Keratinocyte (primary cell): ENCODE data around the gene TPCN1. TPM values are rescaled to one million over a fixed set of nuclear protein-coding genes. Genes with fewer than 3 reads are reported as not detected.

Source experiments
- DNase-seq: peaks from one replicate; pipeline ENCODE4 v3.0.0-alpha.2; 2011; ENCODE audit warnings: low read depth, missing footprints, low spot score
- FAIRE-seq: peaks from 2 replicates; lab custom pipeline; 2011; peaks lifted over from hg19 to GRCh38; lab: Jason Lieb, UNC
- H2AFZ ChIP-seq: 2 replicates; pipeline ENCODE4 v1.6.0; 2012; ENCODE audit warnings: low read length, control low read depth, inconsistent platforms; ENCODE audit not compliant: control insufficient read depth
- H3K27ac ChIP-seq: 2 replicates; pipeline ENCODE4 v1.5.1; 2011; ENCODE audit warnings: low read length; ENCODE audit not compliant: control insufficient read depth, insufficient read depth
- H3K27me3 ChIP-seq: 3 replicates; pipeline ENCODE4 v1.6.0; 2011; ENCODE audit warnings: low read length; ENCODE audit not compliant: control insufficient read depth, insufficient read depth; ENCODE audit errors: extremely low read depth
- H3K36me3 ChIP-seq, 2 experiments: 2 replicates in 1 of 2; 3 replicates in 1 of 2; pipeline ENCODE4 v1.5.1; 2011; ENCODE audit warnings: low read length in 2 of 2, mild to moderate bottlenecking in 1 of 2; ENCODE audit not compliant: control insufficient read depth in 2 of 2, insufficient read depth in 2 of 2; ENCODE audit errors: extremely low read depth in 1 of 2
- H3K4me1 ChIP-seq: 3 replicates; pipeline ENCODE4 v1.5.1; 2011; ENCODE audit warnings: low read length; ENCODE audit not compliant: control insufficient read depth, insufficient read depth; ENCODE audit errors: extremely low read depth
- H3K4me2 ChIP-seq: 3 replicates; pipeline ENCODE4 v1.6.0; 2011; ENCODE audit warnings: low read depth, low read length; ENCODE audit not compliant: control insufficient read depth, insufficient read depth; ENCODE audit errors: extremely low read depth
- H3K4me3 ChIP-seq, 3 experiments: fragments of 200-600 bp in 1 of 3; sonication (generic) in 1 of 3; 2 replicates in 2 of 3; 3 replicates in 1 of 3; pipeline ENCODE4 v1.5.1; 2011 to 2016; ENCODE audit warnings: low read length in 3 of 3, mild to moderate bottlenecking in 3 of 3, control low read depth in 2 of 3, inconsistent platforms in 1 of 3, low read depth in 1 of 3, mixed read lengths in 1 of 3, mixed run types in 1 of 3, moderate library complexity in 1 of 3; ENCODE audit not compliant: control insufficient read depth in 2 of 3, insufficient read depth in 2 of 3; ENCODE audit errors: extremely low read depth in 1 of 3
- H3K79me2 ChIP-seq: 2 replicates; pipeline ENCODE4 v1.6.0; 2012; ENCODE audit warnings: low read length; ENCODE audit not compliant: control insufficient read depth, insufficient read depth
- H3K9ac ChIP-seq: 3 replicates; pipeline ENCODE4 v1.6.0; 2011; ENCODE audit warnings: low read length; ENCODE audit not compliant: control insufficient read depth, insufficient read depth; ENCODE audit errors: extremely low read depth
- H3K9me1 ChIP-seq: 3 replicates; pipeline ENCODE4 v1.6.0; 2011; ENCODE audit warnings: low read length; ENCODE audit not compliant: control insufficient read depth, insufficient read depth; ENCODE audit errors: extremely low read depth
- H3K9me3 ChIP-seq: 2 replicates; pipeline ENCODE4 v1.5.1; 2012; ENCODE audit warnings: low read depth, low read length; ENCODE audit not compliant: control insufficient read depth
- H4K20me1 ChIP-seq: 3 replicates; pipeline ENCODE4 v1.6.0; 2011; ENCODE audit warnings: low read length; ENCODE audit not compliant: control insufficient read depth, insufficient read depth; ENCODE audit errors: extremely low read depth
- CTCF ChIP-seq, 3 experiments: IDR thresholded peaks in 1 of 3; conservative IDR thresholded peaks in 1 of 3; optimal IDR thresholded peaks in 1 of 3; 2 replicates in 2 of 3; 3 replicates in 1 of 3; pipeline versions ENCODE3 to v1.5.1; 2011; ENCODE audit warnings: low read length in 3 of 3, mild to moderate bottlenecking in 3 of 3, moderate library complexity in 2 of 3, control low read depth in 1 of 3, inconsistent platforms in 1 of 3; ENCODE audit not compliant: insufficient read depth in 2 of 3; ENCODE audit errors: extremely low read depth in 1 of 3
- EZH2 ChIP-seq: IDR thresholded peaks from one replicate; pipeline ENCODE4 v1.6.1; 2012; ENCODE audit warnings: inconsistent platforms, mild to moderate bottlenecking, low read length, moderate library complexity
- dilution Hi-C: fragments of 300-500 bp; cut with MboI; formaldehyde crosslinking; loops from one replicate; pipeline ENCODE4 v1.7.0; 2020; ENCODE audit warnings: low sequenced_read_pairs; ENCODE audit not compliant: extremely low pct_ligation_motif_present
- polyA plus RNA-seq, 5 experiments: library from polyadenylated mRNA; depleted of rRNA in 3 of 5; stranded (reverse) in 3 of 5; stranded (forward) in 1 of 5; unstranded in 1 of 5; fragments of >200 nt; gene quantifications; 1 replicate in 1 of 5; 2 replicates in 3 of 5; 3 replicates in 1 of 5; pipeline versions ENCODE4 v1.2.1 to v1.2.3, GENCODE V29; 2011 to 2012; ENCODE audit warnings: missing spikeins in 2 of 5, low read depth in 1 of 5, low replicate concordance in 1 of 5

Gene TPCN1
- polyA plus RNA-seq, 1 donor (not counting 4 experiments of a cell fraction or from before 2014, with no cell fraction given), result 6.8 TPM

- Histone ChIP-seq H3K4me2 (no peak overlapping the region), H4K20me1 (no peaks in the 10 kb centered on the region), H3K9ac (no peak overlapping the region), H3K9me1 (no peaks in the 10 kb centered on the region), H3K4me3 (no peak overlapping the region), H3K4me1 (no peaks in the 10 kb centered on the region), H3K9me3 (no peaks in the 10 kb centered on the region), H3K36me3 (peaks cover 9 to 13% of the 10 kb centered on the region in 2 experiments), H3K27me3 (no peaks in the 10 kb centered on the region), H2AFZ (no peak overlapping the region), H3K27ac (no peak overlapping the region), H3K79me2 (no peaks in the 10 kb centered on the region)
- dilution Hi-C loops, result no loop called here
- DNase-seq, result no peak
- no peak for FAIRE-seq
- TF ChIP-seq CTCF (optimal IDR thresholded peaks at IDR 0.05 in 1 of 3, IDR thresholded peaks at IDR 0.05 in 1 of 3, conservative IDR thresholded peaks at IDR 0.05 in 1 of 3; ENCODE audit: extremely low read depth in 1 of 3, insufficient read depth in 2 of 3, low read length in 3 of 3) (no peak), EZH2 (no peak)
These were observed 92.9 kb downstream of the TPCN1 start for GRCh38 chr12:113314121-113314529.

GRCh38 chr12:113315358-113315757 lies 94.1 kb downstream of the TPCN1 start:
- TF ChIP-seq CTCF (optimal IDR thresholded peaks at IDR 0.05 in 1 of 3, IDR thresholded peaks at IDR 0.05 in 1 of 3, conservative IDR thresholded peaks at IDR 0.05 in 1 of 3; ENCODE audit: extremely low read depth in 1 of 3, insufficient read depth in 2 of 3, low read length in 3 of 3), result no peak
- no peak for TF ChIP-seq EZH2
- no peak for DNase-seq
- no peaks in the 10 kb centered on the region for H3K9me1 ChIP-seq
- no peak overlapping the region for H2AFZ ChIP-seq
- FAIRE-seq, result no peak
- no peak overlapping the region for H3K9ac ChIP-seq
- H3K27ac ChIP-seq, result no peak overlapping the region
- no peaks in the 10 kb centered on the region for H3K79me2 ChIP-seq
- peaks cover 9 to 17% of the 10 kb centered on the region in 2 experiments for H3K36me3 ChIP-seq
- H4K20me1 ChIP-seq, result no peaks in the 10 kb centered on the region
- dilution Hi-C loops, result no loop called here
- no peaks in the 10 kb centered on the region for H3K27me3 ChIP-seq
- no peak overlapping the region for H3K4me2 ChIP-seq
- H3K4me1 ChIP-seq, result no peaks in the 10 kb centered on the region
- H3K9me3 ChIP-seq, result no peaks in the 10 kb centered on the region
- H3K4me3 ChIP-seq, result no peak overlapping the region
